GM18870 (cell line): ENCODE data around the gene SLCO4C1.
A peak's percentile ranks its signal among the peaks of the same experiment; 100 is the strongest.

Source experiments
- ATAC-seq: cut with Tn5 transposase; IDR thresholded peaks from one replicate; pipeline ENCODE4 v1.9.1; 2021; ENCODE audit warnings: moderate library complexity; ENCODE audit not compliant: unreplicated experiment

SLCO4C1 gene

GRCh38 chr5:102271759-102272158 lies 24.3 kb downstream of the SLCO4C1 start:
- no peak for ATAC-seq

- ATAC-seq = no peak
Measured at GRCh38 chr5:102270036-102270435, 26.0 kb downstream of the SLCO4C1 start.

- ATAC-seq = no peak
Measured at GRCh38 chr5:102262688-102263087, 33.4 kb downstream of the SLCO4C1 start.

GRCh38 chr5:102249381-102249780 lies 46.7 kb downstream of the SLCO4C1 start:
- no peak for ATAC-seq

GRCh38 chr5:102243213-102243612 lies 52.9 kb downstream of the SLCO4C1 start:
- ATAC-seq = no peak

- no peak for ATAC-seq
Measured at GRCh38 chr5:102241809-102242421, 54.2 kb downstream of the SLCO4C1 start.

GRCh38 chr5:102231693-102232619 lies 64.1 kb downstream of the SLCO4C1 start:
- peak; percentile 91 for ATAC-seq

GRCh38 chr5:102229685-102230084 lies 66.4 kb downstream of the SLCO4C1 start:
- no peak for ATAC-seq

GRCh38 chr5:102226321-102226720 lies 69.8 kb downstream of the SLCO4C1 start:
- ATAC-seq = no peak

GRCh38 chr5:102223542-102224477 lies 72.3 kb downstream of the SLCO4C1 start:
- peak; percentile 78 for ATAC-seq

- no peak for ATAC-seq
Measured at GRCh38 chr5:102222772-102223171, 73.3 kb downstream of the SLCO4C1 start.

- ATAC-seq = no peak
Measured at GRCh38 chr5:102221949-102222348, 74.1 kb downstream of the SLCO4C1 start.

GRCh38 chr5:102218159-102218558 lies 77.9 kb downstream of the SLCO4C1 start:
- ATAC-seq = peak; percentile 80

GRCh38 chr5:102216678-102217077 lies 79.4 kb downstream of the SLCO4C1 start:
- ATAC-seq = no peak

- peak; percentile 60 for ATAC-seq
Measured at GRCh38 chr5:102211165-102211564, 84.9 kb downstream of the SLCO4C1 start.

GRCh38 chr5:102200861-102201260 lies 95.2 kb downstream of the SLCO4C1 start:
- ATAC-seq = no peak

- no peak for ATAC-seq
Measured at GRCh38 chr5:102196481-102196880, 99.6 kb downstream of the SLCO4C1 start.
